Measurements from ENCODE around the gene ATP4B.
A peak's percentile ranks its signal among the peaks of the same experiment; 100 is the strongest.
"Not testable (repeated sequence)": the region's sequence is repeated elsewhere in the genome, so short reads cannot be mapped to it uniquely, and the experiment has no call there.

ATP4B gene

GRCh38 chr13:113624640-113625304 is 33.2 kb downstream of the ATP4B start:
- DNase-seq = not testable (repeated sequence)

GRCh38 chr13:113624235-113624587 is 33.8 kb downstream of the ATP4B start:
- no peak for DNase-seq

- no peak for DNase-seq
Measured at GRCh38 chr13:113623491-113624234, 34.3 kb downstream of the ATP4B start.

DNA sequence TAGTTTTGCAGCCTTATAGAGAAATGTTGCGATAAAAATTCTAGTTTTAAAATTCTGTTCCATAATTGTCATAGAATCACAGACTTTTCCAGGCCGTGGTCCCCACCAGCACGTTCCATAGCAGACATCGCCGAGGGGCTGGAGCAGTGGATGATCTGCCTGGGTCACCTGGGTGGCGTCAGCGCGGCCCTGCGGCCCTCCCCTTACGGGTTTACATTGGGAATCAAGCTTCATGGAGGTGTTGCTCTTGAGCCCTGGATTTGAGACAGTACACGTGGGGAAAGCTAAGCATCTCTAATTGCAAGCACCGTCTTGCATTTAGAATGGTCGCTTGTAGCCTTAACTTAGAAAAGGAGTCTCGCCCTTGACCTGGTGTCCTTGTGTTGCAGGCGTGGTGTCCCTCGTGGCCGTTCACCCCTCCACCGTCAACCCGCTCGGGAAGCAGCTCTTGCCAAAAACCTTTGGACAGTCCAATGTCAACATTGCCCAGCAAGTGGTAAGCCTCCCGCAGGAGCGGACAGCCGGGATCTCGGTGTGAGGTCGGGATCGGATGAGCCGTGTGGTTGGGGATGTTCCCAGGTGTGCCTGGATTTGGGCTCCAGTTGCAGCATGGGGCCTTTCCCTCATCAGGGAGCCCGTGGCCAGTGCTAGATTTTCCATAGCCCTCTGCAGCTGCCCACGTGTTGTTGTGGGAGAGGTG is 35.1 kb downstream of the ATP4B start:
- DNase-seq = no peak

- DNase-seq = not testable (repeated sequence)
Measured at GRCh38 chr13:113621986-113622550, 35.9 kb downstream of the ATP4B start.

DNA sequence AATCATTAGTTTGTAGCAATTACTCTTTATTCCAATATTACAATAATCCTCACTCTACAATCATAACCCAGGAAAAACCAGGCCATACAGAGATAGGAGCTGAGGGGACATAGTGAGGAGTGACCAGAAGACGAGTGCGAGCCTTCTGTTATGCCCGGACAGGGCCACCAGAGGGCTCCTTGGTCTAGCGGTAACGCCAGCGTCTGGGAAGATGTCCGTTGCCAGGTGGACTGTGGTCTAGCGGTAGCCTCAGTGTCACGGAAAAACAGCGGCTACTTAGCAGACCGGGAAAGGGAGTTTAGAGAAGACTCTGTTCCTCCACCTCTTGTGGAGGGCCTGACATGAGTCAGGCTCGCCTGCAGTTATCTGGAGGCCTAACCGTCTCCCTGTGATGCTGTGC is 36.5 kb downstream of the ATP4B start:
- DNase-seq = not testable (repeated sequence)

GRCh38 chr13:113621046-113621445 is 37.0 kb downstream of the ATP4B start:
- no peak for DNase-seq

GRCh38 chr13:113620036-113620796 is 37.8 kb downstream of the ATP4B start:
- DNase-seq = no peak

DNA sequence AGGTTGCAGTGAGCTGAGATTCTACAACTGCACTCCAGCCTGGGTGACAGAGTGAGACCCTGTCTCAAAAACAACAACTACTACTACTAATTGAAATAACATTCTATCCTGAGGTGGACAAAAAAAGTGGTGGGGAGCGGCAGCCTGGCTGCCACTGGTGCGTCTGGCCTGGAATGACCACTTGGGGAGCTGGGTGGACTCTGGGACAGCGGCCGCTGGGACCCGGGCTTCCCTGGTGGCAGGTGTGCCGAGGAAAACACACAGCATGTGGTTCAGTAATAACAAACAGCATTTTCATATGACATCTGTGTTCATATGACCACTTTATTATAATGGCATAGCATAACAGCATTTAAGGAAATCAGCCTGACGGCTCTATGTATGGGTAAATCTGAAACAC is 39.5 kb downstream of the ATP4B start:
- DNase-seq = no peak

DNA sequence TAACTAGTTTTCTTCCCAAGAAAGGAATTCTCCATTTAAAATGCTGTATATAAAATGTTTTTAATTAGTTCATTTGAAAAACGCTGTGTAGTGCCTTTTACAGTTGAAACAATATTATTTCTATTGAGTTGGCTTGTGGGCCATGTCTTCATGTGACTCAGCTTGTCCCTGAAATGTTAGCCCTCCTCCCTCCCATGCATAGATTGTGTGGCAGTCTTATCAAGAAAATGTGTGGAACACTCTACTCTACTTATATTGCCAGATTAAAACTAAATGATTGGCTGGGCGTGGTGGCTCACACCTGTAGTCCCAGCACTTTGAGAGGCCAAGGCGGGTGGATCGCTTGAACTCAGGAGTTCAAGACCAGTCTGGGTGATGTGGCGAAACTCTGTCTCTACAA is 40.0 kb downstream of the ATP4B start:
- no peak for DNase-seq

DNA sequence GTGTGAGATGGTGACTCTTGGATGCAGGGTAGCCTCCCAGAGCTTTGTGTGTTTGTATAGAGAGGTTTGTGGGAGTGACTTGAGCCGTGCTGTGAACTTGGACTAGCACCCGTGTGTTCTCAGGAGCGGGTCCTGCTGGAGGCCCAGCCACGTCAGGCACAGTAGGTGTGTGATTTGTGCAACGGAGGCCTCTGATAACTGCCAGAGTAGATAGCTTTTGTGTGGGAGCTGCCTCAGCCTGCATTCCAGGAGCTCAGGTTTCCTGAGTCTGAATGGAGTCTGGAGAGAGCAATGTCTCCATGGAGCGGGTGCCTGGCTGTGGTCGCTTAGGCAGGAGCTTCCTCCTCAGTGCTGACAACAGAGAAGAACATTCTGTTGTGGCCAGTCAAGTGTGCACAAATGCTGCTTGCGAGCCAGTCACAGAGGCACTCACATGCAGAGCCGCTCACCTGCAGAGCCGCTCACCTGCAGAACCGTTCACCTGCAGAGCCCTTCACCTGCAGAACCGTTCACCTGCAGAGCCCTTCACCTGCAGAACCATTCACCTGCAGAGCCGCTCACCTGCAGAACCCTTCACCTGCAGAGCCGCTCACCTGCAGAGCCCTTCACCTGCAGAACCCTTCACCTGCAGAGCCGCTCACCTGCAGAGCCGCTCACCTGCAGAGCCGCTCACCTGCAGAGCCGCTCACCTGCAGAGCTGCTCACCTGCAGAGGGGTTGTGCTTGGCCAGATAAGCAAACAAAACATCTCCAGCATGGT is 40.8 kb downstream of the ATP4B start:
- peak; percentile 70 for DNase-seq

GRCh38 chr13:113616281-113616906 is 41.6 kb downstream of the ATP4B start:
- no peak for DNase-seq

DNA sequence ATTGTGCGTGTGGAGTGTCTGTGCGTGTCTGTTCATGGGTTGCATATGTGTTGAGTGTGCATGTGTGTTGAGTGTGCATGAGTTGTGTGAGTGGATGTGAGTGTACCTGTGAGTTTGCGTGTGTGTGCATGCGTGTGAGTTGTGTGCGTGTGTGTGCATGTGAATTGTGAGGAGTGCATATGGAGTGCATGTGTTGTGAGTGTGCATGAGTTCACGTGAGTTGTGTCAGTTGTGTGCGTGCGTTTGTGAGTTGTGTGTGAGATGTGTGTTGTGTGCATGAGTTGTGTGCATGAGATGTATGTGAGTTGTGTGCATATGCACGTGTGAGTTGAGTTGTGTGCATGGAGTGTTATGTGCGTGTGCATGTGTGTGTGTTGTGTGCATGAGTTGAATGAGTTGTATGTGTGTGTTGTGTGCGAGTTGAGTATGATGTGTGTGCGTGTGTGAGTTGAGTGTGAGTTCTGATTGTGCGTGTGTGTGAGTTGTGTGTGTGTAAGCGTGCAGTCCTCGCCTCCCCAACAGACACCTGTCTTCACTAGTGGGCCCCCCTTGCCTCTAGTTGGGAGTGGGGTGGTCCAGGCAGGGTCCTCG is 44.1 kb downstream of the ATP4B start:
- no peak for DNase-seq

DNA sequence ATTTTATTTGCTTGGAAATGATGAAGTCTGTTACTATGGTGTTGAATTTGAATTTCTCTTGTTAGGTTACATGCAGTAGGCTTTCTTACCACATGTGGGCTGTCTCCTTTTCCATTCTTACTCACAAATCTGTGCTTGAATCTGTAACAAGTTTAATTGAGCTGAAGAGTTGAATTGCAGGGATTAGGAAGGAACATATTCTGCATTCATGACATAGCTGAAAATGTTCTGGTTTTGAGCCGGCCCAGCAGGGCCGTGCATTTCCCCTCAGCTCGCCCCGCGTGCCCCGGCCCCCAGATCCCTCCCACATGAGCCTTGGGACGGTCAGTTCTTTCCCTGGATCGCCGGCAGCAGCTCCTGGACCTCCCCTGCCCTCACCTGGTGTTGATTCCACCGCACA is 45.4 kb downstream of the ATP4B start:
- DNase-seq = no peak

- DNase-seq = no peak
Measured at GRCh38 chr13:113611996-113612395, 46.0 kb downstream of the ATP4B start.

- DNase-seq = no peak
Measured at GRCh38 chr13:113610266-113610665, 47.7 kb downstream of the ATP4B start.

- DNase-seq = no peak
Measured at GRCh38 chr13:113609616-113610015, 48.4 kb downstream of the ATP4B start.

DNA sequence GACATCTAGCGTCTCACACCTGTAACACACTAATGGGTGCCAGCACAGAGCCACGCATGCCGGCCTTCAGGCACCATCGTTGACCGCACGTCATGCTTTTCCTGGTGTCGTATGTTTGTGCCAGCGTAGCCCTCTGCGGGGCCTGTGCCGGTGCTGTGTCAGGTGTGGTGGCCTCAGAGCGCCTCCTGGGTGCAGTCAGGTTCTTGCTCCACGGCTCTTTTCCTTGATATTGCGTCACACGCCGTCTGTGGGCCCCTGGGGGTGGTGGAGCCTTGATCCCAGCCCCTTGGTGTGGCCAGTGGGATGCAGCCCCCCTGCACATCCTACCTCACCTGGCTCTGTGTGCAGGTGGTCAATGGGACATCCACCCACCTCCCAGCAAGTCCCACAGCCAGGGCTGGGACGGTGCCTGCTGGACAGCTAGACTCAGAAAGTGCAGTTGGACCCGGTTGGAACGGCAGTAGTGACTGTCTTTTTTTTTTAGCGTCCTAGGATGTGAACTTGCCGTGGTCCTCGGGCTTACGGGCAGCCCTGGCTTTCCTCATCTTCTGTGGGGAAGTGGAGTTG is 48.9 kb downstream of the ATP4B start:
- DNase-seq = no peak

- DNase-seq = peak; percentile 53
Measured at GRCh38 chr13:113607889-113608635, 49.9 kb downstream of the ATP4B start.
